Duodenal mucosa (tissue), 2 donors: ENCODE data around the gene RGS19.
A peak's percentile ranks its signal among the peaks of the same experiment; 100 is the strongest.
"Not testable (repeated sequence)": the region's sequence is repeated elsewhere in the genome, so short reads cannot be mapped to it uniquely, and the experiment has no call there.

ENCODE experiments used
- H3K27ac ChIP-seq: one replicate; pipeline ENCODE4 v1.7.0; 2013; ENCODE audit warnings: low read depth, low read length
- H3K27me3 ChIP-seq, 2 donors: one replicate each; pipeline ENCODE4 v1.7.0; 2013; ENCODE audit warnings: low read length in 2 of 2, control low read depth in 1 of 2; ENCODE audit not compliant: insufficient read depth in 2 of 2, control insufficient read depth in 1 of 2
- H3K36me3 ChIP-seq, 2 donors: one replicate each; pipeline ENCODE4 v1.7.0; 2013; ENCODE audit warnings: low read length in 2 of 2, control low read depth in 1 of 2; ENCODE audit not compliant: insufficient read depth in 2 of 2, control insufficient read depth in 1 of 2
- H3K4me1 ChIP-seq, 2 donors: one replicate each; pipeline ENCODE4 v1.7.0; 2013; ENCODE audit warnings: low read length in 2 of 2, control low read depth in 1 of 2; ENCODE audit not compliant: insufficient read depth in 2 of 2, control insufficient read depth in 1 of 2
- H3K4me3 ChIP-seq, 2 donors: one replicate each; pipeline ENCODE4 v1.7.0; 2013; ENCODE audit warnings: low read length in 2 of 2, low read depth in 1 of 2
- H3K9ac ChIP-seq, 2 donors: one replicate each; pipeline ENCODE4 v1.7.0; 2013; ENCODE audit warnings: low read length in 2 of 2, low read depth in 1 of 2
- H3K9me3 ChIP-seq, 2 donors: one replicate each; pipeline ENCODE4 v1.7.0; 2013; ENCODE audit warnings: low read length in 2 of 2, control low read depth in 1 of 2; ENCODE audit not compliant: control insufficient read depth in 1 of 2

Gene RGS19

GRCh38 chr20:64079273-64080012 is at the start of gene RGS19:
Gene RGS19 (minus strand): TSS chr20:64079518. CDS start chr20:64076886, 2,632 bp downstream.
- Histone ChIP-seq H3K4me1 (peaks cover 8 to 38% of the 10 kb centered on the region in 2 donors), H3K36me3 (peaks cover 0 to 5% of the 10 kb centered on the region in 2 donors), H3K9me3 (no peaks in the 10 kb centered on the region), H3K4me3 (peak within 1 kb of the TSS; percentile 71), H3K27me3 (peaks cover 13 to 32% of the 10 kb centered on the region in 2 donors), H3K9ac (peak within 1 kb of the TSS; percentile 54 to 68), H3K27ac (peak within 1 kb of the TSS; percentile 42)

GRCh38 chr20:64123517-64123916 is 44.2 kb upstream of the RGS19 start:
- not testable (repeated sequence) for H3K4me3 ChIP-seq, H3K9ac ChIP-seq, H3K27ac ChIP-seq, H3K4me1 ChIP-seq, H3K9me3 ChIP-seq, H3K36me3 ChIP-seq
- H3K27me3 ChIP-seq, result peaks cover 0 to 12% of the 10 kb centered on the region in 2 donors

GRCh38 chr20:64122927-64123326 is 43.6 kb upstream of the RGS19 start:
- H3K9me3 ChIP-seq, H3K4me1 ChIP-seq, H3K9ac ChIP-seq, H3K36me3 ChIP-seq, H3K4me3 ChIP-seq, H3K27ac ChIP-seq: not testable (repeated sequence)
- peaks cover 0 to 12% of the 10 kb centered on the region in 2 donors for H3K27me3 ChIP-seq

- Histone ChIP-seq H3K9me3 (no peaks in the 10 kb centered on the region), H3K9ac (no peak overlapping the region), H3K36me3 (no peaks in the 10 kb centered on the region), H3K4me1 (peaks cover 3 to 7% of the 10 kb centered on the region in 2 donors), H3K27ac (no peak overlapping the region), H3K27me3 (peaks cover 0 to 12% of the 10 kb centered on the region in 2 donors), H3K4me3 (no peak overlapping the region)
Measured at GRCh38 chr20:64121586-64121985, 42.3 kb upstream of the RGS19 start.

GRCh38 chr20:64119681-64120341 is 40.5 kb upstream of the RGS19 start:
- no peaks in the 10 kb centered on the region for H3K36me3 ChIP-seq
- no peak overlapping the region for H3K27ac ChIP-seq
- H3K9ac ChIP-seq, result no peak overlapping the region
- peaks cover 3 to 7% of the 10 kb centered on the region in 2 donors for H3K4me1 ChIP-seq
- H3K9me3 ChIP-seq, result no peaks in the 10 kb centered on the region
- H3K4me3 ChIP-seq, result peak overlapping the region; percentile 44 to 53
- H3K27me3 ChIP-seq, result peaks cover 0 to 12% of the 10 kb centered on the region in 2 donors

- H3K9me3 ChIP-seq, result no peaks in the 10 kb centered on the region
- peaks cover 3 to 7% of the 10 kb centered on the region in 2 donors for H3K4me1 ChIP-seq
Measured at GRCh38 chr20:64119301-64119680, 40.0 kb upstream of the RGS19 start.

GRCh38 chr20:64117432-64117777 is 38.1 kb upstream of the RGS19 start:
- not testable (repeated sequence) for H3K4me3 ChIP-seq, H3K4me1 ChIP-seq, H3K36me3 ChIP-seq, H3K9me3 ChIP-seq, H3K9ac ChIP-seq, H3K27ac ChIP-seq
- H3K27me3 ChIP-seq, result peaks cover 0 to 12% of the 10 kb centered on the region in 2 donors

More at GRCh38 chr20:64119301-64119680, 40.0 kb upstream of the RGS19 start:
- no peak overlapping the region for H3K4me3 ChIP-seq
- H3K27ac ChIP-seq, result no peak overlapping the region
- H3K27me3 ChIP-seq, result peaks cover 0 to 12% of the 10 kb centered on the region in 2 donors
- H3K9ac ChIP-seq, result no peak overlapping the region
- H3K36me3 ChIP-seq, result no peaks in the 10 kb centered on the region

- Histone ChIP-seq H3K9ac (no peak overlapping the region), H3K36me3 (no peaks in the 10 kb centered on the region), H3K27me3 (peaks cover 0 to 9% of the 10 kb centered on the region in 2 donors), H3K9me3 (no peaks in the 10 kb centered on the region), H3K4me1 (peaks cover 3 to 7% of the 10 kb centered on the region in 2 donors), H3K27ac (no peak overlapping the region), H3K4me3 (no peak overlapping the region)
Measured at GRCh38 chr20:64116541-64117431, 37.5 kb upstream of the RGS19 start.

- peaks cover 0 to 2% of the 10 kb centered on the region in 2 donors for H3K27me3 ChIP-seq
- H3K9ac ChIP-seq, result no peak overlapping the region
- H3K36me3 ChIP-seq, result no peaks in the 10 kb centered on the region
- no peak overlapping the region for H3K27ac ChIP-seq
- H3K4me1 ChIP-seq, result peaks cover 3 to 7% of the 10 kb centered on the region in 2 donors
- no peak overlapping the region for H3K4me3 ChIP-seq
- no peaks in the 10 kb centered on the region for H3K9me3 ChIP-seq
Measured at GRCh38 chr20:64116016-64116415, 36.7 kb upstream of the RGS19 start.
